ENCODE measurements around the gene UCK2. TPM values are rescaled to one million over a fixed set of nuclear protein-coding genes. Genes with fewer than 3 reads are reported as not detected.
"Not testable (repeated sequence)": the region's sequence is repeated elsewhere in the genome, so short reads cannot be mapped to it uniquely, and the experiment has no call there.

UCK2 gene
- total RNA-seq, 1 donor from 2014 or later: 8.3 TPM

GRCh38 chr1:165799387-165799786, 28.0 kb upstream of the UCK2 start:
- H3K27me3 ChIP-seq (ENCODE audit: low read depth): no peaks in the 10 kb centered on the region
- no peak overlapping the region for H3K4me3 ChIP-seq
- no peak for ATAC-seq
- no peak overlapping the region for H3K27ac ChIP-seq
- DNase-seq: no peak
- TF ChIP-seq CTCF (IDR thresholded peaks at IDR 0.05): no peak
- H3K36me3 ChIP-seq: no peaks in the 10 kb centered on the region
- peaks cover 4% of the 10 kb centered on the region for H3K9me3 ChIP-seq
- H3K4me1 ChIP-seq: no peaks in the 10 kb centered on the region
- intact Hi-C loops (cut with DNase I): no loop called here

GRCh38 chr1:165804513-165804912, 22.9 kb upstream of the UCK2 start:
- H3K4me1 ChIP-seq; H3K4me3 ChIP-seq; ATAC-seq; DNase-seq; H3K27ac ChIP-seq; H3K36me3 ChIP-seq; intact Hi-C loops (cut with DNase I); H3K9me3 ChIP-seq; H3K27me3 ChIP-seq (ENCODE audit: low read depth): not testable (repeated sequence)

GRCh38 chr1:165807613-165808012, 19.8 kb upstream of the UCK2 start:
- ATAC-seq (no peak), DNase-seq (no peak)
- intact Hi-C loops (cut with DNase I): no loop called here

GRCh38 chr1:165815725-165816124, 11.7 kb upstream of the UCK2 start:
- no peaks in the 10 kb centered on the region for H3K4me1 ChIP-seq
- ATAC-seq: peak in 1 of 2 donors; percentile 64
- intact Hi-C loops (cut with DNase I): no loop called here

More at GRCh38 chr1:165807613-165808012, 19.8 kb upstream of the UCK2 start:
- TF ChIP-seq CTCF (IDR thresholded peaks at IDR 0.05): no peak
- Histone ChIP-seq H3K36me3 (no peaks in the 10 kb centered on the region), H3K9me3 (no peaks in the 10 kb centered on the region), H3K4me3 (no peak overlapping the region), H3K4me1 (no peaks in the 10 kb centered on the region), H3K27ac (no peak overlapping the region), H3K27me3 (ENCODE audit: low read depth) (no peaks in the 10 kb centered on the region)

GRCh38 chr1:165816157-165816556, 11.3 kb upstream of the UCK2 start:
- Histone ChIP-seq H3K27ac (no peak overlapping the region), H3K27me3 (ENCODE audit: low read depth) (peaks cover 9% of the 10 kb centered on the region), H3K4me1 (no peaks in the 10 kb centered on the region), H3K9me3 (no peaks in the 10 kb centered on the region), H3K4me3 (no peak overlapping the region), H3K36me3 (no peaks in the 10 kb centered on the region)
- ATAC-seq (no peak), DNase-seq (no peak)
- no peak for TF ChIP-seq CTCF (IDR thresholded peaks at IDR 0.05)
- intact Hi-C loops (cut with DNase I): no loop called here

More at GRCh38 chr1:165815725-165816124, 11.7 kb upstream of the UCK2 start:
- Histone ChIP-seq H3K4me3 (no peak overlapping the region), H3K27me3 (ENCODE audit: low read depth) (peaks cover 9% of the 10 kb centered on the region), H3K36me3 (no peaks in the 10 kb centered on the region), H3K27ac (no peak overlapping the region), H3K9me3 (no peaks in the 10 kb centered on the region)
- TF ChIP-seq CTCF (IDR thresholded peaks at IDR 0.05): no peak
- no peak for DNase-seq

GRCh38 chr1:165816826-165817497, 10.5 kb upstream of the UCK2 start:
- H3K36me3 ChIP-seq: no peaks in the 10 kb centered on the region

More at GRCh38 chr1:165816826-165817497, 10.5 kb upstream of the UCK2 start:
- no peak overlapping the region for H3K4me3 ChIP-seq
- no peak for TF ChIP-seq CTCF (IDR thresholded peaks at IDR 0.05)
- H3K4me1 ChIP-seq: no peaks in the 10 kb centered on the region
- H3K9me3 ChIP-seq: no peaks in the 10 kb centered on the region
- DNase-seq (no peak), ATAC-seq (no peak)
- intact Hi-C loops (cut with DNase I): no loop called here
- no peak overlapping the region for H3K27ac ChIP-seq
- H3K27me3 ChIP-seq (ENCODE audit: low read depth): peaks cover 9% of the 10 kb centered on the region
